ENCODE results near the gene KLF14.
"Not testable (repeated sequence)": the region's sequence is repeated elsewhere in the genome, so short reads cannot be mapped to it uniquely, and the experiment has no call there.

The KLF14 gene

GRCh38 chr7:130712416-130712815 is 21.6 kb downstream of the KLF14 start:
- no peak for DNase-seq

GRCh38 chr7:130708766-130709165 is 25.2 kb downstream of the KLF14 start:
- DNase-seq = no peak

- DNase-seq = no peak
Measured at GRCh38 chr7:130708001-130708400, 26.0 kb downstream of the KLF14 start.

- no peak for DNase-seq
Measured at GRCh38 chr7:130703851-130704250, 30.2 kb downstream of the KLF14 start.

GRCh38 chr7:130701650-130702049 is 32.4 kb downstream of the KLF14 start:
- no peak for DNase-seq

- DNase-seq = no peak
Measured at GRCh38 chr7:130700760-130701159, 33.2 kb downstream of the KLF14 start.

- DNase-seq = no peak
Measured at GRCh38 chr7:130699686-130700085, 34.3 kb downstream of the KLF14 start.

GRCh38 chr7:130697820-130698219 is 36.2 kb downstream of the KLF14 start:
- no peak for DNase-seq

- DNase-seq = no peak
Measured at GRCh38 chr7:130695840-130696239, 38.2 kb downstream of the KLF14 start.

- not testable (repeated sequence) for DNase-seq
Measured at GRCh38 chr7:130692396-130692795, 41.6 kb downstream of the KLF14 start.

- no peak for DNase-seq
Measured at GRCh38 chr7:130689683-130690082, 44.3 kb downstream of the KLF14 start.

- DNase-seq = no peak
Measured at GRCh38 chr7:130683026-130683425, 51.0 kb downstream of the KLF14 start.

Data from NCI-H2081 treated with DMSO at 0.1 percent for 48 hours (cell line).